GM23338 (cell line): ENCODE results near the gene CD2. TPM values are rescaled to one million over a fixed set of nuclear protein-coding genes. Genes with fewer than 3 reads are reported as not detected.

Source experiments
- ATAC-seq: fragments of 200-7000 bp; cut with Tn5 transposase; 3 replicates; pipeline ENCODE4 v1.9.1; 2020
- DNase-seq: peaks from one replicate; pipeline ENCODE4 v3.0.0-alpha.2; 2015; ENCODE audit warnings: low spot score
- H2AFZ ChIP-seq: fragments of 200-600 bp; sonication (generic); 2 replicates; pipeline ENCODE4 v1.8.0; 2016; ENCODE audit warnings: antibody characterized with exemption, mild to moderate bottlenecking, moderate library complexity
- H3F3A ChIP-seq: fragments of 200-600 bp; sonication (generic); replicated peaks from 2 replicates; pipeline ENCODE4 v1.8.0; 2017; ENCODE audit warnings: antibody characterized with exemption, mixed run types, low read depth
- H3K27ac ChIP-seq: fragments of 200-600 bp; sonication (generic); 2 replicates; pipeline ENCODE4 v1.6.1; 2016; ENCODE audit warnings: low read depth
- H3K27me3 ChIP-seq: fragments of 200-600 bp; sonication (generic); 2 replicates; pipeline ENCODE4 v1.8.0; 2016; ENCODE audit warnings: mild to moderate bottlenecking, mixed run types, moderate library complexity; ENCODE audit not compliant: insufficient read depth
- H3K36me3 ChIP-seq: fragments of 200-600 bp; sonication (generic); 2 replicates; pipeline ENCODE4 v1.8.0; 2016; ENCODE audit warnings: mild to moderate bottlenecking; ENCODE audit not compliant: insufficient read depth
- H3K4me1 ChIP-seq: fragments of 200-600 bp; sonication (generic); 2 replicates; pipeline ENCODE4 v1.8.0; 2016; ENCODE audit warnings: mild to moderate bottlenecking, moderate library complexity; ENCODE audit not compliant: insufficient read depth
- H3K4me2 ChIP-seq: fragments of 200-600 bp; sonication (generic); 2 replicates; pipeline ENCODE4 v1.7.1; 2017; ENCODE audit warnings: mixed run types
- H3K4me3 ChIP-seq: fragments of 200-600 bp; sonication (generic); 2 replicates; pipeline ENCODE4 v1.6.1; 2016; ENCODE audit warnings: mixed run types
- H3K79me2 ChIP-seq: fragments of 200-600 bp; sonication (generic); replicated peaks from 2 replicates; pipeline ENCODE4 v1.8.0; 2017; ENCODE audit warnings: mild to moderate bottlenecking; ENCODE audit not compliant: insufficient read depth
- H3K9me2 ChIP-seq: fragments of 200-600 bp; sonication (generic); 2 replicates; pipeline ENCODE4 v1.8.0; 2017; ENCODE audit not compliant: insufficient read depth
- H4K20me1 ChIP-seq: fragments of 200-600 bp; sonication (generic); replicated peaks from 2 replicates; pipeline ENCODE4 v1.8.0; 2017; ENCODE audit warnings: mild to moderate bottlenecking; ENCODE audit not compliant: insufficient read depth
- H3K27ac Mint-ChIP-seq: 2 replicates; pipeline ENCODE4 v1.8.0; 2020; ENCODE audit warnings: inconsistent platforms, mild to moderate bottlenecking, moderate library complexity, mixed read lengths
- H3K27me3 Mint-ChIP-seq: 3 replicates; pipeline ENCODE4 v1.8.0; 2022; ENCODE audit warnings: low read depth, mild to moderate bottlenecking, moderate library complexity, mixed read lengths, inconsistent platforms; ENCODE audit not compliant: insufficient read depth, poor library complexity
- H3K36me3 Mint-ChIP-seq: 3 replicates; pipeline ENCODE4 v1.8.0; 2021; ENCODE audit warnings: low read depth, mild to moderate bottlenecking, inconsistent platforms, moderate library complexity, mixed read lengths
- H3K4me1 Mint-ChIP-seq: 3 replicates; pipeline ENCODE4 v1.8.0; 2020; ENCODE audit warnings: mild to moderate bottlenecking, inconsistent platforms, mixed read lengths
- H3K4me3 Mint-ChIP-seq: 3 replicates; pipeline ENCODE4 v1.8.0; 2021; ENCODE audit warnings: moderate library complexity, mild to moderate bottlenecking, inconsistent platforms, mixed read lengths
- H3K9me3 Mint-ChIP-seq: 3 replicates; pipeline ENCODE4 v1.8.0; 2020; ENCODE audit warnings: moderate library complexity, mild to moderate bottlenecking, inconsistent platforms, mixed read lengths
- CREB1 ChIP-seq: fragments of 250-450 bp; sonication (Bioruptor Pico); IDR thresholded peaks from 2 replicates; pipeline ENCODE4 v1.5.0; 2020; ENCODE audit warnings: low read depth, mild to moderate bottlenecking, moderate library complexity
- EZH2 ChIP-seq: fragments of 200-600 bp; sonication (generic); IDR thresholded peaks from one replicate; pipeline ENCODE4 v1.8.0; 2017; ENCODE audit warnings: antibody characterized with exemption, mild to moderate bottlenecking, low read depth; ENCODE audit not compliant: unreplicated experiment
- EZH2phosphoT487 ChIP-seq: fragments of 200-600 bp; sonication (generic); IDR thresholded peaks from one replicate; pipeline ENCODE4 v1.8.1; 2018; ENCODE audit warnings: antibody characterized with exemption; ENCODE audit not compliant: unreplicated experiment
- JUNB ChIP-seq: IDR thresholded peaks from one replicate; pipeline ENCODE4 v1.6.1; 2016; ENCODE audit warnings: antibody characterized with exemption; ENCODE audit not compliant: unreplicated experiment
- POLR2AphosphoS5 ChIP-seq: IDR thresholded peaks from 2 replicates; pipeline ENCODE4 v1.6.1; 2016; ENCODE audit warnings: antibody characterized with exemption, low read depth
- STAT1 ChIP-seq: IDR thresholded peaks from one replicate; pipeline ENCODE4 v1.6.1; 2016; ENCODE audit warnings: antibody characterized with exemption; ENCODE audit not compliant: unreplicated experiment
- ZNF114 ChIP-seq: fragments of 250-450 bp; sonication (Bioruptor Pico); IDR thresholded peaks from 2 replicates; pipeline ENCODE4 v1.5.0; 2020; ENCODE audit warnings: mild to moderate bottlenecking, moderate library complexity
- ZNF331 ChIP-seq: fragments of 250-450 bp; sonication (Bioruptor Pico); IDR thresholded peaks from 2 replicates; pipeline ENCODE4 v1.5.0; 2020; ENCODE audit warnings: low read depth, mild to moderate bottlenecking, moderate library complexity
- polyA plus RNA-seq: library from polyadenylated mRNA; unstranded; fragments of >200 nt; fragmentation: Nextera tagmentation; extraction: Ambion mirVana; gene quantifications from 2 replicates; pipeline ENCODE4 v1.2.1, GENCODE V29; 2016
- total RNA-seq: library from RNA; depleted of rRNA; stranded (reverse); fragments of >200 nt; shearing (Covaris generic); gene quantifications from 2 replicates; pipeline ENCODE4 v1.2.3, GENCODE V29; 2014
- TF ChIP-seq, protein P1 (sequence below): IDR thresholded peaks from one replicate; pipeline ENCODE4 v1.6.1; 2018; ENCODE audit warnings: antibody characterized with exemption; ENCODE audit not compliant: unreplicated experiment
- TF ChIP-seq, protein P2 (sequence below): IDR thresholded peaks from 2 replicates; pipeline ENCODE4 v1.6.1; 2016; ENCODE audit warnings: antibody characterized with exemption
- TF ChIP-seq, protein P3 (sequence below), 2 experiments: fragments of 200-600 bp in 1 of 2; sonication (generic) in 1 of 2; conservative IDR thresholded peaks; 2 replicates each; pipeline versions ENCODE4 v1.5.1 to v1.6.1; 2016 to 2017; ENCODE audit warnings: antibody characterized with exemption in 2 of 2, low read depth in 2 of 2, mild to moderate bottlenecking in 2 of 2, moderate library complexity in 1 of 2

CD2 gene
- total and polyA plus RNA-seq, 2 experiments from 2014 or later, result not detected

DNA sequence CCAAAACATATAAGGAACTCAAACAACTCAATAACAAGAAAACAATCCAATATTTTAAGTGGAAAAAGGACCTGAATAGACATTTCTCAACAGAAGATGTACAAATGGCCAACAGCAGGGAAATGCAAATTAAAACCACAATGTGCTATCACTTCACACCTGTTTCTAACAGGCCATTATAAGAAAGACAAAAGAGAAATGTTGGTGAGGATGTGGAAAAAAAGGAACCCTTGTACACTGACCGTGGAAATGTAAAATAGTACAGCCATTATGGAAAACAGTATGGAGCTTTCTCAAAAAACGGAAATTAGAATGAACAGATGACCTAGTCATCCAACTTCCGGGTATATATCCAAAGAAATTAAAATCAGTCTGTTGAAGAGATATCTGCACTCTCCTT is 37.8 kb upstream of the CD2 start (continued):
- TF ChIP-seq ZNF114 (CRISPR knock-in tag), result no peak
- no peak for TF ChIP-seq EZH2
- TF ChIP-seq POLR2AphosphoS5, result no peak
- no peak for TF ChIP-seq CREB1 (CRISPR knock-in tag)
- TF ChIP-seq, protein P1, sequence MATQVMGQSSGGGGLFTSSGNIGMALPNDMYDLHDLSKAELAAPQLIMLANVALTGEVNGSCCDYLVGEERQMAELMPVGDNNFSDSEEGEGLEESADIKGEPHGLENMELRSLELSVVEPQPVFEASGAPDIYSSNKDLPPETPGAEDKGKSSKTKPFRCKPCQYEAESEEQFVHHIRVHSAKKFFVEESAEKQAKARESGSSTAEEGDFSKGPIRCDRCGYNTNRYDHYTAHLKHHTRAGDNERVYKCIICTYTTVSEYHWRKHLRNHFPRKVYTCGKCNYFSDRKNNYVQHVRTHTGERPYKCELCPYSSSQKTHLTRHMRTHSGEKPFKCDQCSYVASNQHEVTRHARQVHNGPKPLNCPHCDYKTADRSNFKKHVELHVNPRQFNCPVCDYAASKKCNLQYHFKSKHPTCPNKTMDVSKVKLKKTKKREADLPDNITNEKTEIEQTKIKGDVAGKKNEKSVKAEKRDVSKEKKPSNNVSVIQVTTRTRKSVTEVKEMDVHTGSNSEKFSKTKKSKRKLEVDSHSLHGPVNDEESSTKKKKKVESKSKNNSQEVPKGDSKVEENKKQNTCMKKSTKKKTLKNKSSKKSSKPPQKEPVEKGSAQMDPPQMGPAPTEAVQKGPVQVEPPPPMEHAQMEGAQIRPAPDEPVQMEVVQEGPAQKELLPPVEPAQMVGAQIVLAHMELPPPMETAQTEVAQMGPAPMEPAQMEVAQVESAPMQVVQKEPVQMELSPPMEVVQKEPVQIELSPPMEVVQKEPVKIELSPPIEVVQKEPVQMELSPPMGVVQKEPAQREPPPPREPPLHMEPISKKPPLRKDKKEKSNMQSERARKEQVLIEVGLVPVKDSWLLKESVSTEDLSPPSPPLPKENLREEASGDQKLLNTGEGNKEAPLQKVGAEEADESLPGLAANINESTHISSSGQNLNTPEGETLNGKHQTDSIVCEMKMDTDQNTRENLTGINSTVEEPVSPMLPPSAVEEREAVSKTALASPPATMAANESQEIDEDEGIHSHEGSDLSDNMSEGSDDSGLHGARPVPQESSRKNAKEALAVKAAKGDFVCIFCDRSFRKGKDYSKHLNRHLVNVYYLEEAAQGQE, result no peak
- TF ChIP-seq, protein P2, sequence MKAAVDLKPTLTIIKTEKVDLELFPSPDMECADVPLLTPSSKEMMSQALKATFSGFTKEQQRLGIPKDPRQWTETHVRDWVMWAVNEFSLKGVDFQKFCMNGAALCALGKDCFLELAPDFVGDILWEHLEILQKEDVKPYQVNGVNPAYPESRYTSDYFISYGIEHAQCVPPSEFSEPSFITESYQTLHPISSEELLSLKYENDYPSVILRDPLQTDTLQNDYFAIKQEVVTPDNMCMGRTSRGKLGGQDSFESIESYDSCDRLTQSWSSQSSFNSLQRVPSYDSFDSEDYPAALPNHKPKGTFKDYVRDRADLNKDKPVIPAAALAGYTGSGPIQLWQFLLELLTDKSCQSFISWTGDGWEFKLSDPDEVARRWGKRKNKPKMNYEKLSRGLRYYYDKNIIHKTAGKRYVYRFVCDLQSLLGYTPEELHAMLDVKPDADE, result no peak

DNA sequence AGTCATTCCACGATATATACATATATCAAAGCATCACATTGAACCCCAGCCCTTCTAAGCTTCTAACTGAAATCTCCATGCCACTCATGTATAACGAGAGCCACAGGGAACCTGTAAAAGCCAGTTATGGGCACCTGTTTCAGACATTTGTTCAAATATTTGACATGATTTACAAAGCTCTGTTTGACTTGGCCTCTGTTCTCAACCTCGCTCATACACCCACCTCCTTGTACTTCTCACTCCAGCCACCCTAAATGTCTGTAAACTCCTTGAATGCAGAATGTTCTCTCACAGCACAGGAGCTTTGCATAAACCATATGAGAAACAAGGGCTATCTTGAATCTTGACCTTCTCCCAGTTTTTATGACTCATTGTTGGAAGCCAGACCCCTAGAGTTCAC is 36.9 kb upstream of the CD2 start:
- H3K4me3 ChIP-seq, result no peak overlapping the region
- H3K9me2 ChIP-seq, result peaks cover 11% of the 10 kb centered on the region; the same call in 1 of the 2 replicates
- peaks cover 25% of the 10 kb centered on the region; the same call in 1 of the 3 replicates for H3K36me3 Mint-ChIP-seq
- H3K9me3 Mint-ChIP-seq, result peaks cover 30% of the 10 kb centered on the region; the same call in 2 of the 3 replicates
- ATAC-seq (no peak), DNase-seq (no peak)
- H2AFZ ChIP-seq, result no peak overlapping the region
- no peak for TF ChIP-seq STAT1
- no peak for TF ChIP-seq JUNB
- TF ChIP-seq, protein P1, result no peak
- no peak for TF ChIP-seq EZH2
- no peak for TF ChIP-seq EZH2phosphoT487
- TF ChIP-seq ZNF331 (CRISPR knock-in tag), result no peak
- no peak for TF ChIP-seq ZNF114 (CRISPR knock-in tag)
- no peak for TF ChIP-seq CREB1 (CRISPR knock-in tag)
- TF ChIP-seq, protein P2, result no peak
- TF ChIP-seq, protein P3, sequence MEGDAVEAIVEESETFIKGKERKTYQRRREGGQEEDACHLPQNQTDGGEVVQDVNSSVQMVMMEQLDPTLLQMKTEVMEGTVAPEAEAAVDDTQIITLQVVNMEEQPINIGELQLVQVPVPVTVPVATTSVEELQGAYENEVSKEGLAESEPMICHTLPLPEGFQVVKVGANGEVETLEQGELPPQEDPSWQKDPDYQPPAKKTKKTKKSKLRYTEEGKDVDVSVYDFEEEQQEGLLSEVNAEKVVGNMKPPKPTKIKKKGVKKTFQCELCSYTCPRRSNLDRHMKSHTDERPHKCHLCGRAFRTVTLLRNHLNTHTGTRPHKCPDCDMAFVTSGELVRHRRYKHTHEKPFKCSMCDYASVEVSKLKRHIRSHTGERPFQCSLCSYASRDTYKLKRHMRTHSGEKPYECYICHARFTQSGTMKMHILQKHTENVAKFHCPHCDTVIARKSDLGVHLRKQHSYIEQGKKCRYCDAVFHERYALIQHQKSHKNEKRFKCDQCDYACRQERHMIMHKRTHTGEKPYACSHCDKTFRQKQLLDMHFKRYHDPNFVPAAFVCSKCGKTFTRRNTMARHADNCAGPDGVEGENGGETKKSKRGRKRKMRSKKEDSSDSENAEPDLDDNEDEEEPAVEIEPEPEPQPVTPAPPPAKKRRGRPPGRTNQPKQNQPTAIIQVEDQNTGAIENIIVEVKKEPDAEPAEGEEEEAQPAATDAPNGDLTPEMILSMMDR (conservative IDR thresholded peaks at IDR 0.05; ENCODE audit: low read depth in 2 of 2), result no peak
- H3K4me1 Mint-ChIP-seq, result peaks cover 14% of the 10 kb centered on the region
- peaks cover 2% of the 10 kb centered on the region for H3K27me3 Mint-ChIP-seq
- no peak overlapping the region for H3K27ac Mint-ChIP-seq
- peaks cover 6% of the 10 kb centered on the region; the same call in 1 of the 2 replicates for H3F3A ChIP-seq
- no peak overlapping the region for H3K27ac ChIP-seq
- H3K4me2 ChIP-seq, result no peak overlapping the region
- 0 out of 2 replicates have a peak, but pooled peaks cover 2% of the 10 kb centered on the region for H3K36me3 ChIP-seq
- no peak overlapping the region for H3K4me3 Mint-ChIP-seq
- no peaks in the 10 kb centered on the region for H3K79me2 ChIP-seq
- no peaks in the 10 kb centered on the region for H4K20me1 ChIP-seq
- no peaks in the 10 kb centered on the region for H3K27me3 ChIP-seq
- peaks cover 12% of the 10 kb centered on the region for H3K4me1 ChIP-seq
